HepG2 (cell line): ENCODE results near the gene NCKIPSD. TPM values are rescaled to one million over a fixed set of nuclear protein-coding genes. Genes with fewer than 3 reads are reported as not detected.

Experiments used
- ATF2 ChIP-seq: sonication (generic); formaldehyde crosslinking; IDR thresholded peaks from 2 replicates; pipeline ENCODE4 v1.4.0; 2020; ENCODE audit warnings: missing genetic modification reagents
- ELF3 ChIP-seq: IDR thresholded peaks from 2 replicates; pipeline ENCODE4 v1.6.1; 2016; ENCODE audit warnings: missing genetic modification reagents, missing compliant biosample characterization
- HNRNPK ChIP-seq: fragments of 200-400 bp; formaldehyde crosslinking; IDR thresholded peaks from 2 replicates; pipeline ENCODE4 v1.6.1; 2018; ENCODE audit warnings: low read length, low read depth, moderate library complexity, mild to moderate bottlenecking; ENCODE audit not compliant: poor library complexity, severe bottlenecking
- MED8 ChIP-seq: sonication (generic); formaldehyde crosslinking; IDR thresholded peaks from 2 replicates; pipeline ENCODE4 v1.8.1; 2023; ENCODE audit warnings: mild to moderate bottlenecking, missing genetic modification reagents; ENCODE audit not compliant: insufficient replicate concordance
- NKX3-1 ChIP-seq: sonication (generic); formaldehyde crosslinking; IDR thresholded peaks from 2 replicates; pipeline ENCODE4 v1.5.0; 2020; ENCODE audit warnings: missing genetic modification reagents
- ONECUT2 ChIP-seq: sonication (generic); formaldehyde crosslinking; IDR thresholded peaks from 2 replicates; pipeline ENCODE4 v1.4.0; 2020; ENCODE audit warnings: missing genetic modification reagents
- RFX5 ChIP-seq: IDR thresholded peaks from 2 replicates; pipeline ENCODE4 v1.6.1; 2011; ENCODE audit warnings: low read depth, low read length, improper control_type of control experiment
- SIX1 ChIP-seq: sonication (generic); formaldehyde crosslinking; IDR thresholded peaks from 2 replicates; pipeline ENCODE4 v1.4.0; 2020; ENCODE audit warnings: missing genetic modification reagents, borderline replicate concordance
- TARDBP ChIP-seq: sonication (generic); formaldehyde crosslinking; IDR thresholded peaks from 2 replicates; pipeline ENCODE4 v1.8.0; 2022; ENCODE audit warnings: mild to moderate bottlenecking, missing genetic modification reagents
- TBL1XR1 ChIP-seq: fragments of 150-350 bp; IDR thresholded peaks from 2 replicates; pipeline ENCODE4 v1.6.1; 2014; ENCODE audit warnings: borderline replicate concordance, low read length; ENCODE audit not compliant: partially characterized antibody
- ZBTB43 ChIP-seq: sonication (generic); formaldehyde crosslinking; conservative IDR thresholded peaks from 2 replicates; pipeline ENCODE4 v1.4.0; 2020; ENCODE audit warnings: missing genetic modification reagents
- ZNF549 ChIP-seq: sonication (generic); formaldehyde crosslinking; IDR thresholded peaks from 2 replicates; pipeline ENCODE4 v1.5.0; 2020; ENCODE audit warnings: missing genetic modification reagents
- ZNF567 ChIP-seq: sonication (generic); formaldehyde crosslinking; IDR thresholded peaks from 2 replicates; pipeline ENCODE4 v1.8.1; 2023; ENCODE audit warnings: mild to moderate bottlenecking, missing genetic modification reagents, borderline replicate concordance
- ZNF703 ChIP-seq: sonication (generic); formaldehyde crosslinking; IDR thresholded peaks from 2 replicates; pipeline ENCODE4 v1.5.1; 2020; ENCODE audit warnings: missing genetic modification reagents, mild to moderate bottlenecking, moderate library complexity, borderline replicate concordance
- ZSCAN25 ChIP-seq: sonication (generic); formaldehyde crosslinking; IDR thresholded peaks from 2 replicates; pipeline ENCODE4 v1.8.0; 2022; ENCODE audit warnings: mild to moderate bottlenecking, missing genetic modification reagents
- ZSCAN29 ChIP-seq: sonication (generic); formaldehyde crosslinking; conservative IDR thresholded peaks from 2 replicates; pipeline ENCODE4 v1.4.0; 2020; ENCODE audit warnings: mild to moderate bottlenecking, missing genetic modification reagents
- polyA plus RNA-seq, 8 experiments: library from polyadenylated mRNA; depleted of rRNA in 3 of 8; stranded (reverse) in 7 of 8; unstranded in 1 of 8; fragments of >200 nt; fragmentation: Illumina TruSeq in 4 of 8; extraction: Trizol in 4 of 8; gene quantifications; 2 replicates each; pipeline versions ENCODE4 v1.2.1 to v1.2.3, GENCODE V29; 2011 to 2016; ENCODE audit warnings: low read depth in 4 of 8, missing spikeins in 1 of 8, mixed read lengths in 1 of 8; ENCODE audit not compliant: insufficient read depth in 1 of 8
- total RNA-seq, 5 experiments: library from RNA; depleted of rRNA; stranded (reverse); fragments of >200 nt; fragmentation: Illumina TruSeq; extraction: Trizol; gene quantifications; 2 replicates each; pipeline ENCODE4 v1.2.3, GENCODE V29; 2016; ENCODE audit warnings: low read depth in 1 of 5
- TF ChIP-seq, protein P1 (sequence below): sonication (generic); formaldehyde crosslinking; IDR thresholded peaks from 2 replicates; pipeline ENCODE4 v1.5.0; 2020; ENCODE audit warnings: mild to moderate bottlenecking, missing genetic modification reagents
- TF ChIP-seq, protein P2 (sequence below): sonication (generic); formaldehyde crosslinking; IDR thresholded peaks from 2 replicates; pipeline ENCODE4 v1.9.0; 2021; ENCODE audit warnings: missing genetic modification reagents, mild to moderate bottlenecking, borderline replicate concordance
- TF ChIP-seq, protein P3 (sequence below): sonication (generic); formaldehyde crosslinking; IDR thresholded peaks from 2 replicates; pipeline ENCODE4 v1.5.0; 2020; ENCODE audit warnings: missing genetic modification reagents

NCKIPSD gene
- total and polyA plus RNA-seq, 2 of the 13 experiments (the other 11 are each of a cell fraction or from before 2014, with no cell fraction given) = 13.5 to 35.2 TPM

GRCh38 chr3:48685603-48686511 is at the start of gene NCKIPSD (continued):
- TF ChIP-seq, protein P1, sequence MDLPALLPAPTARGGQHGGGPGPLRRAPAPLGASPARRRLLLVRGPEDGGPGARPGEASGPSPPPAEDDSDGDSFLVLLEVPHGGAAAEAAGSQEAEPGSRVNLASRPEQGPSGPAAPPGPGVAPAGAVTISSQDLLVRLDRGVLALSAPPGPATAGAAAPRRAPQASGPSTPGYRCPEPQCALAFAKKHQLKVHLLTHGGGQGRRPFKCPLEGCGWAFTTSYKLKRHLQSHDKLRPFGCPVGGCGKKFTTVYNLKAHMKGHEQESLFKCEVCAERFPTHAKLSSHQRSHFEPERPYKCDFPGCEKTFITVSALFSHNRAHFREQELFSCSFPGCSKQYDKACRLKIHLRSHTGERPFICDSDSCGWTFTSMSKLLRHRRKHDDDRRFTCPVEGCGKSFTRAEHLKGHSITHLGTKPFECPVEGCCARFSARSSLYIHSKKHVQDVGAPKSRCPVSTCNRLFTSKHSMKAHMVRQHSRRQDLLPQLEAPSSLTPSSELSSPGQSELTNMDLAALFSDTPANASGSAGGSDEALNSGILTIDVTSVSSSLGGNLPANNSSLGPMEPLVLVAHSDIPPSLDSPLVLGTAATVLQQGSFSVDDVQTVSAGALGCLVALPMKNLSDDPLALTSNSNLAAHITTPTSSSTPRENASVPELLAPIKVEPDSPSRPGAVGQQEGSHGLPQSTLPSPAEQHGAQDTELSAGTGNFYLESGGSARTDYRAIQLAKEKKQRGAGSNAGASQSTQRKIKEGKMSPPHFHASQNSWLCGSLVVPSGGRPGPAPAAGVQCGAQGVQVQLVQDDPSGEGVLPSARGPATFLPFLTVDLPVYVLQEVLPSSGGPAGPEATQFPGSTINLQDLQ (CRISPR knock-in tag) = peak; percentile 92; the same call in 1 of the 2 replicates
- TF ChIP-seq ONECUT2 (CRISPR knock-in tag) (no peak), HNRNPK (peak; percentile 61), ZNF703 (CRISPR knock-in tag) (no peak), ZNF549 (CRISPR knock-in tag) (no peak), ZSCAN29 (CRISPR knock-in tag) (0 out of 2 replicates have a peak, but pooled peaks have one; percentile 74), ZNF567 (CRISPR knock-in tag) (no peak; the same call in 1 of the 2 replicates), SIX1 (CRISPR knock-in tag) (no peak; the same call in 1 of the 2 replicates), ATF2 (CRISPR knock-in tag) (peak; percentile 59), ELF3 (CRISPR knock-in tag) (peak; percentile 73), TARDBP (CRISPR knock-in tag) (peak; percentile 83), NKX3-1 (CRISPR knock-in tag) (no peak; the same call in 1 of the 2 replicates), MED8 (CRISPR knock-in tag) (peak; percentile 80), ZBTB43 (CRISPR knock-in tag) (0 out of 2 replicates have a peak, but pooled peaks have one; percentile 36), RFX5 (no peak), ZSCAN25 (CRISPR knock-in tag) (peak; percentile 89; the same call in 1 of the 2 replicates), TBL1XR1 (no peak)
- TF ChIP-seq, protein P2, sequence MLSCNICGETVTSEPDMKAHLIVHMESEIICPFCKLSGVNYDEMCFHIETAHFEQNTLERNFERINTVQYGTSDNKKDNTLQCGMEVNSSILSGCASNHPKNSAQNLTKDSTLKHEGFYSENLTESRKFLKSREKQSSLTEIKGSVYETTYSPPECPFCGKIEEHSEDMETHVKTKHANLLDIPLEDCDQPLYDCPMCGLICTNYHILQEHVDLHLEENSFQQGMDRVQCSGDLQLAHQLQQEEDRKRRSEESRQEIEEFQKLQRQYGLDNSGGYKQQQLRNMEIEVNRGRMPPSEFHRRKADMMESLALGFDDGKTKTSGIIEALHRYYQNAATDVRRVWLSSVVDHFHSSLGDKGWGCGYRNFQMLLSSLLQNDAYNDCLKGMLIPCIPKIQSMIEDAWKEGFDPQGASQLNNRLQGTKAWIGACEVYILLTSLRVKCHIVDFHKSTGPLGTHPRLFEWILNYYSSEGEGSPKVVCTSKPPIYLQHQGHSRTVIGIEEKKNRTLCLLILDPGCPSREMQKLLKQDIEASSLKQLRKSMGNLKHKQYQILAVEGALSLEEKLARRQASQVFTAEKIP (CRISPR knock-in tag) = no peak
- TF ChIP-seq, protein P3, sequence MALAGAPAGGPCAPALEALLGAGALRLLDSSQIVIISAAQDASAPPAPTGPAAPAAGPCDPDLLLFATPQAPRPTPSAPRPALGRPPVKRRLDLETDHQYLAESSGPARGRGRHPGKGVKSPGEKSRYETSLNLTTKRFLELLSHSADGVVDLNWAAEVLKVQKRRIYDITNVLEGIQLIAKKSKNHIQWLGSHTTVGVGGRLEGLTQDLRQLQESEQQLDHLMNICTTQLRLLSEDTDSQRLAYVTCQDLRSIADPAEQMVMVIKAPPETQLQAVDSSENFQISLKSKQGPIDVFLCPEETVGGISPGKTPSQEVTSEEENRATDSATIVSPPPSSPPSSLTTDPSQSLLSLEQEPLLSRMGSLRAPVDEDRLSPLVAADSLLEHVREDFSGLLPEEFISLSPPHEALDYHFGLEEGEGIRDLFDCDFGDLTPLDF (CRISPR knock-in tag) = peak; percentile 45; the same call in 1 of the 2 replicates
